Measurements from ENCODE around the gene TWIST1.

Gene TWIST1

DNA sequence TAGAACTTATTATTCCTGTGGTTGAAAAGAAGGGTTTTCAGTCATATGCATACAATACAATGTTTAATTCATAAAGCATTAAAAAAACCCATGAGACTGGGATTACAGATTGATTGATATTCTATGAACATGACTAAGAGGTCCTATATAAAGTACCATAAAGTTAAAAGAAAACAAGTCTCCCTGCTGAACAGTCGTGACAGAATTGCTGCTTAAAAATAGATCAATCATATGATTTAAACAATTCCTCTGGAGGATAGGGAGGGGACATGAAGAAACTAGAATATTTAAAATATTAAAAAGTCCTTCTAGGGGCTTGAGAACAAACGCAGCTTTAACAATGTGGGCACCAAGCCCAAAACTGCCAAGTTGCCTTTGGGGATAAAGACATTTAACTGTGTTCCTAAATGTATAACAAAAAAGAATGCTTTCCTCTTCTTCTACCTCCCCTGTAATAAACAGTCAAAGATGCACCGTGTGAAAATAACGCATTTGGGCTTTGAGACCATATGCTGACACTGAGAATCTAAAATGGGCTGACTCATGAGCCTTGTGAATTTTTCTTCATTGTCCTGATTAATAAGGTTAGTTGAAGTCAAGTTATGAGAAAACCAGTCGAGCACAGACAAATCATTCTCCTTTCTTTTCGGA is 25.8 kb downstream of the TWIST1 start:
- no peak for DNase-seq (ENCODE audit: low spot score)
- TF ChIP-seq, protein P1, sequence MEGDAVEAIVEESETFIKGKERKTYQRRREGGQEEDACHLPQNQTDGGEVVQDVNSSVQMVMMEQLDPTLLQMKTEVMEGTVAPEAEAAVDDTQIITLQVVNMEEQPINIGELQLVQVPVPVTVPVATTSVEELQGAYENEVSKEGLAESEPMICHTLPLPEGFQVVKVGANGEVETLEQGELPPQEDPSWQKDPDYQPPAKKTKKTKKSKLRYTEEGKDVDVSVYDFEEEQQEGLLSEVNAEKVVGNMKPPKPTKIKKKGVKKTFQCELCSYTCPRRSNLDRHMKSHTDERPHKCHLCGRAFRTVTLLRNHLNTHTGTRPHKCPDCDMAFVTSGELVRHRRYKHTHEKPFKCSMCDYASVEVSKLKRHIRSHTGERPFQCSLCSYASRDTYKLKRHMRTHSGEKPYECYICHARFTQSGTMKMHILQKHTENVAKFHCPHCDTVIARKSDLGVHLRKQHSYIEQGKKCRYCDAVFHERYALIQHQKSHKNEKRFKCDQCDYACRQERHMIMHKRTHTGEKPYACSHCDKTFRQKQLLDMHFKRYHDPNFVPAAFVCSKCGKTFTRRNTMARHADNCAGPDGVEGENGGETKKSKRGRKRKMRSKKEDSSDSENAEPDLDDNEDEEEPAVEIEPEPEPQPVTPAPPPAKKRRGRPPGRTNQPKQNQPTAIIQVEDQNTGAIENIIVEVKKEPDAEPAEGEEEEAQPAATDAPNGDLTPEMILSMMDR (IDR thresholded peaks at IDR 0.05; ENCODE audit: borderline replicate concordance, control extremely low read depth, extremely low read depth, insufficient read depth, missing control alignments) = no peak
- in situ Hi-C loops (cut with MboI; ENCODE audit: low sequenced_read_pairs, unreplicated experiment) = no loop called here

DNA sequence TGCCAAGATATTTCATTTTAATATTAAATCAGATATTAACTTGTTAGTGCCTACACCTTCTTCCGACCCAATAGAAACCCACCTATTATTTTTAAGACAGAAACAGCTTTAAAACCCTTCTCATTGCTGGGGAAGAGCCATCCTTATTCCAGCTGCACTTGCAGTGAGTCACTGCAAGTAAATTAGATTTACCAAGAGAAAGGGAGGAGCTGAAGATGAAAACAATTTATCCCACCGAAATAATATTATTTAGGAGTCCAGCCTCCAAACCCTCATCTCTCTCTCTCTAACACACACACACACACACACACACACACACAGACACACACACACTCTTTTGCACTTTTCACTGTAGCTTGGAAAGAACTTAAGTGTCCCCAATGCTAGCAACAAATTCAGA is 26.9 kb downstream of the TWIST1 start:
- in situ Hi-C loops (cut with MboI; ENCODE audit: low sequenced_read_pairs, unreplicated experiment) = no loop called here
- TF ChIP-seq, protein P1 (IDR thresholded peaks at IDR 0.05; ENCODE audit: borderline replicate concordance, control extremely low read depth, extremely low read depth, insufficient read depth, missing control alignments) = no peak
- no peak for DNase-seq (ENCODE audit: low spot score)

DNA sequence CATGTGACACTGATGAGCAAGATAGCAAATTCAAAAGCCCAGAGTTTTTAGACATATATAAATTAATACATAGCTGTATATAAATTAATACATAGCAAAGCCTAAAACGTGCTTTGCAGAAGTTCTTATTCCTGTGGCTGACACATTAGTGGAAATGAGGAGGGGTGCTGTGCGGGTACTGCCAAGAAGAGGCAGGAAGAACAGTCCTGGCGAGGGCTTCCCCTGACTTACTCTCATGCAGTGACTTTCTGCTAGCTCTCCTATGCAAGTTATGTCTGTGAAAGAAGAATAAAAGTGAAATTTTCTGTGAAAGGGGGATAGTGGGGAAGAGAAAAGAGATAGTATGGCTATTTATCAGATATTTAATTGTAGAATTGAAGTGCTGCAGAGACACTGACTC is 27.6 kb downstream of the TWIST1 start:
- DNase-seq (ENCODE audit: low spot score) = no peak
- TF ChIP-seq, protein P1 (IDR thresholded peaks at IDR 0.05; ENCODE audit: borderline replicate concordance, control extremely low read depth, extremely low read depth, insufficient read depth, missing control alignments) = no peak
- in situ Hi-C loops (cut with MboI; ENCODE audit: low sequenced_read_pairs, unreplicated experiment) = no loop called here

DNA sequence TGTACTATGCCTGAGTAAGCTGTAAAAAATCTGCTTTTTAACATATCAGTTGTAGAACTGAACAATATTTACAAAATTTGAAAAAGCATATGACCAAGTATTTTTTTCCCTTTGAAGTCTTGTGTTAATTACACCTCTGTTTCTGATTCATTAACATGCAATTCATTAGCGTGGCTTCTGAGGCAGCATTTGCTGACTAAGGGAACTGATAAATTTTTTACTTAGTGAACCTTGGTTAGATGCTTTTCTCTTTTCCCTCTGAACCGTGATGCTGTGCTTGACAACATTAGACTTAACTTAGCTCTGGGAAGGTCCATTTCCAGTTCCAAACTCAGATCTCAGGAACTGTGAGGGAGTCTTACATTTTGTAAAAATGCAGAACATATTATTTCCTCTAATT is 28.1 kb downstream of the TWIST1 start:
- in situ Hi-C loops (cut with MboI; ENCODE audit: low sequenced_read_pairs, unreplicated experiment) = no loop called here
- TF ChIP-seq, protein P1 (IDR thresholded peaks at IDR 0.05; ENCODE audit: borderline replicate concordance, control extremely low read depth, extremely low read depth, insufficient read depth, missing control alignments) = no peak
- no peak for DNase-seq (ENCODE audit: low spot score)

DNA sequence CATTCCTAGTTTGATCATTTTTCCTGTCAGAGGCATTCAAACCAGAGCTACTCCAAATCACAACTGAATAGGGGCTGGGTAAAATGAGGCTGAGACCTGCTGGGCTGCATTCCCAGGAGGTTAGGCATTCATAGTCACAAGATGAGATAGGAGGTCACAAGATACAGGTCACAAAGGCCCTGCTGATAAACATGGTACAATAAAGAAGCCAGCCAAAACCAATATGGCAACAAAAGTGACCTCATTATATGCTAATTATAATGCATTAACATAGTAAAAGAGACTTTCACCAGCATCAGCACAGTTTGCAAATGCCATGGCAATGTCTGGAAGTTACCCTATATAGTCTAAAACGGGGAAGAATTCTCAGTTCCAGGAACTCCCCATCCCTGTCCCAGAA is 37.3 kb downstream of the TWIST1 start:
- in situ Hi-C loops (cut with MboI; ENCODE audit: low sequenced_read_pairs, unreplicated experiment) = no loop called here
- TF ChIP-seq, protein P1 (IDR thresholded peaks at IDR 0.05; ENCODE audit: borderline replicate concordance, control extremely low read depth, extremely low read depth, insufficient read depth, missing control alignments) = no peak
- DNase-seq (ENCODE audit: low spot score) = no peak

DNA sequence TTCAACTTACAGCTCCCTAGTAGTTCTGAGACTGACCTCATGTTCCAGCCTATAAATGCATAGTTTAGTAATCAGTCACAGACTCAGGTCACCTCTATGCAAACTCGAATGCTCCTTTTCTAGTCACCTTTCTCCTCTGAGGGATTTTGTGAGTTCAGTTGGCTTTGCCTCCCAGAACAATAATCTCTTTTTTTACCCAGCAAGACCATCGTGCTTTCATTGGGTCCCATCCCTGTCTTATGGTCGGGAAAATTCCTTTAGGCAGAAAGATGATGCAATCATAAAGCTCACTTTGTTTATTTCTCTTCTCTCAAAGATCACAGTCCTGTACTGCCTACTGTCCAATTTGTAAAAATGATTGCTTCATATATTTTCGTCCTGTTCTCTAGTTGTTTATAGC is 38.4 kb downstream of the TWIST1 start:
- in situ Hi-C loops (cut with MboI; ENCODE audit: low sequenced_read_pairs, unreplicated experiment) = no loop called here
- TF ChIP-seq, protein P1 (IDR thresholded peaks at IDR 0.05; ENCODE audit: borderline replicate concordance, control extremely low read depth, extremely low read depth, insufficient read depth, missing control alignments) = no peak
- no peak for DNase-seq (ENCODE audit: low spot score)

Measured in GM13976 (cell line).